NT2/D1 (cell line): ENCODE results near the gene TANC1.

Experiments used
- SUZ12 ChIP-seq: IDR thresholded peaks from 2 replicates; pipeline ENCODE4 v1.6.1; 2011; ENCODE audit not compliant: insufficient read length, insufficient read depth; ENCODE audit errors: extremely low read depth
- YY1 ChIP-seq: IDR thresholded peaks from 2 replicates; pipeline ENCODE4 v1.6.1; 2011; ENCODE audit not compliant: insufficient read length, insufficient read depth
- ZNF274 ChIP-seq: IDR thresholded peaks from 2 replicates; pipeline ENCODE4 v1.6.1; 2011; ENCODE audit warnings: mild to moderate bottlenecking, low read depth, low read length

DNA sequence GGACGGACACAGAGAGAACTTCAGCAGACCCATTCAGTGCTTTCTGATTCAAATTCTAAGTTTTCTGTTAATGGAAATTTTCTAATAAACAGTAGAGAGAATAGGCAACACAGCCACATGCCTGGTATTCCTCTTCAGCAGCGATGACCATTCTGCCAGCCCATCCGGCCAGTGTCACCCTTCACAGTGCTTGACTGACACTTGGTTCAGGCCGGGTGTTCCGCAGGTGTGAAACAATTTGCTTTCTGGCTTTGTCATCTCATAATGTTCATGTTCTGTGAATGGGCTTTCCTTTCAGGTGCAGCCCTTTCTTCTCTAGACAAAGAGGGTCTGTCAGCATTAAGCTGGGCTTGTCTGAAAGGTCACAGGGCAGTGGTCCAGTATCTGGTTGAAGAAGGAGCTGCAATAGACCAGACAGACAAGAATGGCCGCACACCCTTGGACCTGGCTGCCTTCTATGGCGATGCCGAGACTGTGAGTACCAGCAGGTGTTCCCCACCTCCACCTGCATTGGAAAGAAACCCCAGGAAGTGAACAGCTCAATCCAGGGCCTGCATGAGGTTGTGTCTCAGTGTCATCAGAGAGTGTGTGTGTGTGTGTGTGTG, 251.1 kb downstream of the TANC1 start:
- TF ChIP-seq YY1 = no peak
- TF ChIP-seq ZNF274 = no peak
- TF ChIP-seq SUZ12 = no peak
